NCI-H446 treated with DMSO at 0.1 percent for 48 hours (cell line): ENCODE data around the gene U2AF1.
"Not testable (repeated sequence)": the region's sequence is repeated elsewhere in the genome, so short reads cannot be mapped to it uniquely, and the experiment has no call there.

ENCODE experiments used
- DNase-seq: peaks from one replicate; lab custom pipeline; 2025; lab: John Stamatoyannopoulos, UW

Gene U2AF1, protein sequence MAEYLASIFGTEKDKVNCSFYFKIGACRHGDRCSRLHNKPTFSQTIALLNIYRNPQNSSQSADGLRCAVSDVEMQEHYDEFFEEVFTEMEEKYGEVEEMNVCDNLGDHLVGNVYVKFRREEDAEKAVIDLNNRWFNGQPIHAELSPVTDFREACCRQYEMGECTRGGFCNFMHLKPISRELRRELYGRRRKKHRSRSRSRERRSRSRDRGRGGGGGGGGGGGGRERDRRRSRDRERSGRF

DNA sequence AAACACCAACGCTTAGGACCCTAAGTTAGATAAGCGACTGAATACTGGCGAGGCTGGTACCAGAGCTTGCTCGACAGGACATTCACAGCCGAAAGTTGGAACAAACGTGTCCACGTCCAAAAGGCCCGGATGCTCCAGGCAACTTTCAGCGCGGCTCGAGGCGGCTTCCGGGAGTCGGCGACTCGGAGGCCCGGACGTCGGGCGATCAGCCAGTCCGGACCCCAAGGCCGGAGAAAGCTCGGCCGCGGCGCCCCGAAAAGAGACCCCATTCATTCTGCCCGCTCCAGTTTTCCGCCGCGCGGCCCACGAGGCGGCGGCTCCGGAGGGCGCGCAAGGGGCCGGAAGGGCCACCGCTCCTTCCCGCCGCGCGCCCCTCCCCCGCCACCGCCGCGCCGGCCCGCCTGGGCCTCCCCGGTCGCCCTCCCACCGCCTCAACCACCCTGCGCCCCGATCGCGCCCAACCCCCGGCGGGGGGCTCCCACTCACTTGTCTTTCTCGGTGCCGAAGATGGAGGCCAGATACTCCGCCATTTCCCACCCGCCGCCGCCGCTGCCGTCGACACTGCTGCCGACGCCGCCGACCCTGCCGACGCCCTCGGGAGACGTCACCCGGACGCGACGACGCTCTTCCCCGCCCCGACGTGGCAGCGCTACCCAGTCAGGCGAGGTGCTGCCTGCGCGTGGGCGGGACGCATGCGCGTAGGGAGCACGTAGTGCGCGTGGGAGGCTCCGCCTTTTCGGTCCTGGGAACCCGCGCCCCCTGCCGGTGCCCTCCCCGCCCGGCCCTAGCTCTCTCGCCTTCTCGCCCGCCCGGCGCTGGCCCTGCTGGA lies at the start of gene U2AF1:
U2AF1 (minus strand) TSS at position 606 of the 829 bp plus-strand sequence; CDS start at position 530, 76 bp downstream.
- not testable (repeated sequence) for DNase-seq

DNA sequence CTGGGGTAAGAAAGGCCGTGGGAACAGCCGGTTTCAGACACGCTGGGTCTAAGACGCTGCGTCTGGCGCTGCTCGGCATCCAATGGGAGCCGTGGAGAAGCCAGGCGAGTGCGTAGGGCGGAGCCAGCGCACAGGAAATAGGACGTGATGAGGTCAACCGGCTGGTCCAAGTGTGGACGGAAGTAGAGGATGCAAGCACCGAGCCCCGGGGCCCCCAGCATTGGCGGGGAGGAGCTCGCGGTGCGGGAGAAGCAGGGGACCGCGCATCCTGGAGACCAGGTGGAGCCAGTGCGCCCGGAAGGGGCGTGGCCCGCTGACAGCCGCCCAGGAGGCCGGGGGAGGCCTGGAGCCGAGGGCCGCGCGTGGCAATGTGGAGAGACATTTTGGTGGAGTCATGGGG lies 46.2 kb upstream of the U2AF1 start:
- DNase-seq, result not testable (repeated sequence)

DNA sequence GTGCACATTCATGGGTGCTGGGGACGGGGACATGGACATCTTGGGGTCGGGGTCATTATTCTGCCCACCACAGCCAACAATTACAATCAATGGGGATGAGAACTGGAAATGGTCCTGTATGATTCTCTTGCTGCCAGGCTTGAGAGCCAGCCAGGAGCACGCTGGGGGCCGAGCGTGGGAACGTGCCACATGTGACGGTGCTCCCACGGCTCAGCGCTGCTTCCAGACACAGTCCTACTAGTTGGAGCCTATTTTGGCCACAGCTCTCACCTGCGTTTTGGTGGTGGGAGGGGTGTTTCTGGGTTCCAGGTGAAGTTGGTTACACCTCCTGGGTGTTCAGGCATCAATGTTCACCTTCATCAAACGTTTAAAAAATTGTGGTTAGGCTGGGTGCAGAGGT lies 42.0 kb upstream of the U2AF1 start:
- not testable (repeated sequence) for DNase-seq

DNA sequence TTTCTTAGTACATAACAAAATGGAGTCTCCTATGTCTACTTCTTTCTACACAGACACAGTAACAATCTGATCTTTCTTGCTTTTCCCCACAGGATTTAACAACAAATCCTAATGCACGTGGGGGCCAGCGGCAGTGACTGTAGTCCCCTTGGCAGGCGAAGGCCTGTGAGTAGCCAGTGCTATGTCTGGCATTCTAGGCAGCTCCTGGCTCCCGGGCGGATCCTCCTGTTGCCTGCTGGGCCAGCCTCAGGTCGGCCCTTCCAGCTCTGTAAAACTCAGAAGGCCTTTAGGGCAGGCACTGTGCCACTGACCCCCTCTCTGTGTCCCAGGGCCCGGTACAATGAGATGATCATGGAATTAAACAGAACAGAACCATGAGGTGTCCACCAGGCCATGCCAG lies 40.6 kb upstream of the U2AF1 start:
- not testable (repeated sequence) for DNase-seq

DNA sequence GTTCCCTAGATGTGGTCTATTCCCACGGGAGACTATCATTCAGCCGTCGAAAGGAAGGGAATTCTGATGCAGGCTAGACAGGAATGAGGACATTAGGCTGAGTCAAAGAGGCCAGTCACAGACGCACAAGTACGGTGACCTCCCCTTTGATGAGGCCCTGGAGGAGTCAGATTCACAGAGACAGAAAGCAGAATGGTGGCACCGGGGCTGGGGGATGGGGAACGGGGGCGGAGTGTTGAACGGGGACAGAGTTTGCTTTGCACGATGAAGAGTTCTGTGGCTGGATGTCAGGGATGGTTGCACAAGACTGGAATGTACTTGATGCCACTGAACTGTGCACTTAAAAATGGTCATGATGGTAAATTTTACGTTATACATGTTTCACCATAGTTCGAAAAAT lies 39.3 kb upstream of the U2AF1 start:
- DNase-seq, result not testable (repeated sequence)

DNA sequence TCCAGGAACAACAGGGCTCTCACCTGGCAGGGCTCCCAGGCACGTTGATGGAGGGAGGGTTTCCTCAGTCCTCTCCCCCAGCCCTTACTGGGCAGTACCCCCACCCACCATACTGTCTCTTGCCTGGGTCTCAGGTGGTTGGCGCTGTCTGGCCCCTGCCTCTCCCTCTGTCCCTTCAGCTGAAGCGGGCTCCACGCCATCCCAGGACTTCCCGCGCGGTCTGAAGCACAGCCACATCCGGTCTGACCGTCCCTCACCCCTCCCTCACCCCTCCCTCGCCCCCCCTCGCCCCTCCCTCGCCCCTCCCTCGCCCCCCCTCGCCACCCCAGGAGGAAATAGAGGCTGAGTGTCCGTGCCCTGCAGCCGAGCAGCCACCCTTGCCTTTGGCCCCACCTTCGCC lies 34.0 kb upstream of the U2AF1 start:
- DNase-seq, result not testable (repeated sequence)

DNA sequence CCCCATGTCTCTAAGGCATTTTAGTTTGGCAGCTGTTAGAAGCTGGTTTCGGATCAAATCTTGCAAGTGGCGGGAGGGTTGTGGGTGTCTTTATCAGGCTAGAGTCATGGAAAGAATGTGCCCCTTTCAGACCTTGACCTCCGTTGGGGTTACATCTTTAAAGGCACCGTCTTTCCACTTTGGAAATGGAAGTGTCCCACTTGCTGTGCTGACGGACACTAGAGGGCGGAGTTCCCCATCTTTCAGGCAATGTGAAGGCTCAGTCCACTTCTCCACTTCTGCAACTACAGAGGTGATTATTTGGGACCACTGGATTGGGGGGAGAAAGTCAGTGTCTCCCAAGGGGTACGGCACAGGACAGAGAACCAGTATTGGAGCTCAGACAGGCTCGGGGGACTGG lies 31.6 kb upstream of the U2AF1 start:
- not testable (repeated sequence) for DNase-seq

DNA sequence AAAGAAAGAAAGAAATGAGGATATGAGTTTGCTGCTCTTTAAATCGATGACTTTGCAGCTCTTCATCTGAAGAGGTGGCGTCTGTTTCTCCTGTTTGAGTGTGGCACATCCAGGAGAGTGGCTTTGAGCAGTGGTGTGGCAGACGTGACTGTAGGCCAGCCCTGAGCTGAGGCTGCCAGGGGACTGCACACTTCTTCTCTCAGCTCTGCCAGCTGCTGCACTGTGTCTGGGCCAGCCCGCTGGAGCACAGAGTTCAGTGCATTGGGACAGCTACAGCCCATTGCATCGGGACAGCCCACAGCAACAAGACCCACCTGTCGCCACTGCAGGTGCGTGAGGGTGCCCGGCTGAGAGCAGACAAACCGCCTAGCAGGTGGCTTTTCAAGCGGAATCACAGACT lies 27.1 kb upstream of the U2AF1 start:
- DNase-seq, result not testable (repeated sequence)

DNA sequence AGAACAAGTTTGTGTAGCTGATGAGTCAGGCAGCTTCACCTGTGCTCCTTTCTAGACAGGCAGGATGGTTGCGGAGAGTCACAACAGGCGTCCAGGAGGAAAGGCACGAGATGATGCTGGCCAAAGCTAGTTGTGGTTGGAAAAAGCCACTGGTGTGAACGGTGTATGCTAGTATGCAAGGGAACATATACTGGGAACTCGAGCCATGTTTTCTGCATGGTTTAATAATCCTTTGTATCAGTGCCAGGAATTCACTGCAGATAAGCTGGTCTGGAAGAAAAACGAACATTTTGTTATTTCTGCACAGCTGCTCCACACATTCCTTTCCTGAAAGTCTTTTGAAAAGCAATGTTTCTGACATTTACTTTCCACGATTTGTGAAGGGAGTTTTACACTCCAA lies 22.7 kb upstream of the U2AF1 start:
- DNase-seq, result not testable (repeated sequence)

DNA sequence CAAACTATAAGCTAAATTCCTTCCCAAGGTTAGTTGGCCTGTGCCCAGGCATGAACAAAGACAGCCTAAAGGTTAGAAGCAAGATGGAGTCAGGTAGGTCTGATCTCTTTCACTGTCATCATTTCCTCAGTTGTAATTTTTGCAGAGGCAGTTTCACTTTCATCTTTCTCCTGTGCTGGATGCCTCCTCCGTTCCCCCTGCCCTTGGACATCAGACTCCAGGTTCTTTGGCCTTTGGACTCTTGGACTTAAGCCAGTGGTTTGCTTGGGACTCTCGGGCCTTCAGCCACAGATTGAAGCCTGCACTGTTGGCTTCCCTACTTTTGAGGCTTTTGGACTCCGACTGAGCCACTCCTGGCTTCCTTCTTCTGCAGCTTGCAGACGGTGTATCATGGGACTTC lies 8.6 kb upstream of the U2AF1 start:
- DNase-seq, result not testable (repeated sequence)

DNA sequence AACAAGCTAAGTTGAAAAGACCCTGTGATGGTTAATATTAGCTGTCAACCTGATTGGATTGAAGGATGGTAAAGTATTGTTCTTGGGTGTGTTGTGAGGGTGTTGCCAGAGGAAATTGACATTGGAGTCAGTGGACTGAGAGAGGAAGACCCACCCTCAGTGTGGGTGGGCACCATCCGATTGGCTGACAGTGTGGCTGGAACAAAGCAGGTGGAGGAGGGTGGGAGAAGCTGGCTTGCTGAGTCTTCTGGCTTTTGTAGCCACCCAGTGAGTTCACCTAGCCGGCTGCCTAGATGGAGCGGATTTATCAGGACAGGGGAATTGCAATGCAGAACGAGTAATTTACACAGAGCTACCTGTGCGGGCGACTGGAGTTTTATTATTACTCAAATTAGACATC lies 7.1 kb upstream of the U2AF1 start:
- not testable (repeated sequence) for DNase-seq

DNA sequence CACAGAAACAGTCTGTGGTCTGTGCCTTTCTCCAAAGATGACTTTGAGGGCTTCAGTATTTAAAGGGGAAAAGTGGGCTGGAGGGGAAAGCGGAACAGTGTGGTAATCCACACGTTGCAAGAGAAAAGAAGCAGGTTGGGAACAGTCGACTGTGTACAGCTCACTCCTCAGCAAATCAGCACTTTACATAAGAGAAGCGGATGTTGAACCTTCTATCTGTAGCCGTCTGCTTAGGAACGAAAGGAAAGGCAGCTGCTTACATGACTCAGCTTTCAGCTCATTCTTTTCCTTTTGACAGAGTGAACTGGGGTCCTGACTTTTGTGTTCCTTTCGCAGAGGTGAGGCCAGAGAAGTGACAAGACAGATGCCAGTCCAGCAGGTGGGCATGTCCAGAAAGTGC lies 1.6 kb upstream of the U2AF1 start:
- not testable (repeated sequence) for DNase-seq

DNA sequence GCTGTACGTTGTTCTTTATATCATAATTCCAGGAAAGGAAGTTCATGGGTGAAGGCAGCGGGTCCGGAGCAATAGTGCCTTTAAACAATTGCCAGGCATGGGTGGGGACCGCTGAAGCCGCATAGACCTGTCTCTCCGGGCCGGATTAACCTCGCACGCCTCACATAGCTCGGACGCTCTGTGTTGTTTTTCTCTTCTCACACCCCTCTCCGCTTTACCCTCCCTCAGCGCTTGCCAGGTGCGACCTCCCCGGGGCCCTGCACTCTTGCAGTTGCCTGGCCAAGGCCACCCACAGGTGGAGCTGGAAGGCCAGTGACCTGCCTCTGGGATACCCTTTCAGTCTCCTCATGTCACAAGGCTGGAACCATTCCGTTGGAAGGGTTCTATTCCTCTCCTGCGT lies 807 bp upstream of the U2AF1 start:
- DNase-seq, result not testable (repeated sequence)

DNA sequence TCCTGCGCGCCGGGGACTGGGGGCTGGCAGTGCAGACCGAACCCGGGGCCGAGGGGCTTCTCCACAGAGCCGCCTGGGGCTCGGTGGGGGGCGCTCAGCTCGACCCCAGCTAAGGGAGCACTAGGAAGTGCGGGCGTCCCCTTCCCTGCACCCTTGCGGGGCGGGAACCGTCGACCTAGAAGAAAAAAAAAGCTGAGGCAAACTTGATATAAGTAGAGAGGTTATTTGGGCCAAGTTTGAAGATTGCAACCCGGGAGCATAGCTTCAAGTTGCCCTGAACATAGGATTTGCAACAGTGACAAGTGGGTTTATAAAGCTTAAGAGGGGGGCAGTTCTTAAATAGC lies 396 bp upstream of the U2AF1 start:
- DNase-seq, result not testable (repeated sequence)

DNA sequence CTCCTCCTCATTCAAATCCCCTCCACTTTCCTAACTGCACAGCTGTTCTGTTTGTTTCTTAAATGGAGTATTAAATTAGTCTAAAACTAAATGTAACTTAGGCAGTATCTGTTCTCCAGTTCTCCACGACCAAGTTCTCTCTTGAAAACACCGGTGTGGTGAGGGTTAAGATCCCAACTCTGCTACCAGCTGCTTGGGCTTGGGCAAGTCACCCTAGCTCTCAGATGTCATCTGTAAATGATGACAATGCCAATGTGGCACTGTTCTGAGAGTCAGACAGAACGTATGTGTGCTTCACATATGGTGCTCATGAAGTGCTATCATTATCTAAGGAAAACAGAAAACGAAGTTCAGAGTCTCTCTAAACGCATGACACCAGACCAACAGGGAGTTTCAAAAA lies 2.7 kb downstream of the U2AF1 start:
- not testable (repeated sequence) for DNase-seq

DNA sequence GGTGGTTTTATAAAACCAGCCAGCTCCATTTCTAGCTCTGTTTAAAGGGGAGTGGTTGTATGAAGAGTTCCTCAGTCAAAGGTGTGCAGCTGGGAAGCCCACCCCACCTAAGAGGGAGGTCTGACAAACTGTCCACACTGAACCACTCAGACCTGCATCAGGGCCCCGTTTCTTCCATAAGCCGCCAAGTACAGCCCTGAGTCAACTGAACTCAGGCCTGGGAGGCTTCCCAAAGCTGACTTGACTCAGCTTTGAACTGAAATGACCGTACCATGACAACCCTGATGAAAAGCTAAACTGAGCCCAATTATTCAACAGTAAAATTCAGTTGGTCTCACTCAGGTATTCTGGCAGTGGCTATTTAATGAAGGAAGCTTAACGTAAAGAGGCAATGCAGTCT lies 5.1 kb downstream of the U2AF1 start:
- not testable (repeated sequence) for DNase-seq

DNA sequence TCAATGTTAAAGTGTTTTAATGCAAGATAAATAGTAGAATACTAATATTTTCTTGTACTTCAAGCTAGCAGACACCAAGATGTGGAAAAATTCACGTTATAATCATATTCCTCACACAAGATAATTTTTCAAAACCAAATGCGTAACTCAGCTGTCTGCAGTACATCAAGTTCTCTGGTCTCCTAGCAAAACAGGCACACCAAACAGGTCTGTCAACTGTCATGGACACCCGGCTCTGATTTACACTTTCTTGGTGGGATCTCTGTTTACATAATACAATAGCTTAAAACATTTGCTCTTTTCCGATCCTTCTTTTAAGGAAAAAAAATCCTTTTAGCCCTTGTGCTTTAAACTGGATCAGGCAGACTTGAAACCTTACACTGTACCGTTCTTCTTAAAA lies 5.7 kb downstream of the U2AF1 start:
- DNase-seq, result not testable (repeated sequence)

DNA sequence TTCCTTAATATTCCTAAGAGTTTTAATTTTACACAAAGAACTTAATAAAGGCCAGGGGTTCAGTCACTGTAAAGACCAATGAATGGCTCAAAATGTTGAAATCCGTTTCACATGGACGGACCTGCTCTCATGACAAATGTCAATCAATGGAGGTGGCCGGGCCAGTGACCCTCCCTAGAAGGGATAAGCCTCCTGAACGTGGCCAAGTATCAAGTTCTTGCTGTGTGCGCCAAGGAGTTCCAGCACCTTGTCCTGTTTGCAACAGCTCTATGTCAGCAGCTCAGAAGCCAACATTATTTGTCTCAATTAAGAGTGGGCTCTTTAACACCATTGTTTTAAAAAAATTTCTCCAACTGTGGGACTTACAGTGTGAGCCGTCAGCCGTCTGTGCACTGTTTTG lies 6.4 kb downstream of the U2AF1 start:
- not testable (repeated sequence) for DNase-seq

DNA sequence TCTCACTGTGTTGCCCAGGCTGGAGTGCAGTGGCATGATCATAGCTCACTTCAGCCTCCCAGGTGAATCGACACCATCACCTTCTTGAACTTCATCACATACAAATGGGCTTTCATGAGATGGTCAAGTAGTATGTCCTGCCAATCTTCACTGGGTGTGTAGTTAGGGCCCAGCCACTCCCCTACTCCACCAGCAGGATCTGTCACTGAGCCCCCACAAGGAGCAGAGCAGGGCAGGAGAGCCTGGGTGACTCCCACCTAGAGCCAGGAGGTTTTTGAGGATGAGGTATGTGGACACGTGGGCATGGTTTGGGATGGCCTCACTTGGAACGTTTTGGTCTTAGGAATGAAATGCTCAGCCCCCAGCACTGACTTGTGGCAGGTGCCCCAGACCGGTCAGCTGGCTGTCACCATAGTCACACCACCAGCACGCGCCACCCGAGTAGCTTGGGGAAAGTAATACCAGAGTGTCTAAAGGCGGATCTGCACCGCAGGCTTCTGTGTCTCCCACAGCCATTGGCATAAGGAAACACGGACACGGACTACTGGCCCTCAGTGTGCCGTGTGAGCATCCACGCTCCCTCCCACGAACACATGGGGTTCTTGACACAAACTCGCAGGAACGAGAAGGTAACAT lies 15.3 kb downstream of the U2AF1 start:
- DNase-seq, result not testable (repeated sequence)

DNA sequence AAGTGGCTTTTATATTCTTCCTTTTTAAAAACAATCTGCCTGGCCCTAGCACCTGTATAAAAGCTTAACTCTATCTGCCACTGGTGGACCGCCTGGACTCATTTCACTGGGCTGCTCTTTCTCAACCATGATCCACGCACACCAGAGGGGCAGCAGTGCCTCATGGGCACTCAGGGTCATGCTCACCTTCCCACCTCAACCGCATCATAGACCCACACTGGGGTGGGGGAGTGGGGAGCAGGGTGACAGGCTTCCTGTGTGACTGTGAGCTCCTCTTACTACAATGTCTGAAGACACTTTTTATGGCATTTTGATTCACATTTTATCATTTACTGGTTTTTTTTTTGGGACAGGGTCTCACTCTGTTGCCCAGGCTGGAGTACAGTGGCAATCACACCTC lies 16.4 kb downstream of the U2AF1 start:
- DNase-seq, result not testable (repeated sequence)

DNA sequence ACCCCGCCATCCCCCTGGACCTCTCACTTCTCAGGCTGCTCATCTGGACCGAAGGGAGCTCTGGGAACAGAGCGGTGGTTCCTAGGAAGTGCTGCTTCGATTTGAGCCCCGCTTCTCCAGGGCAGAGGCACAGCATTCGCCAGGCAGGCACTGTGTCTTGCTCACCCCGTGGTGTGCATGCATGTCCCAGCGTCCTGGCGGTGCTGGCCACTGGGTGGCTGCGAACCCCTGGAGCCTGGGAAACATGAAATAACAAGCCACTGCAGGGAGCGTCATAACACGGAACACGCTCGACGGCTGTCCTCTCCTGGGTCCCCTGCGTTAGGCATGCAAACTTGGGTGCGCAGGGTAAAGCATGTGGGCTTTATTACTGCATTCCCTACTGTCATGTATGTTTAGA lies 17.9 kb downstream of the U2AF1 start:
- not testable (repeated sequence) for DNase-seq

DNA sequence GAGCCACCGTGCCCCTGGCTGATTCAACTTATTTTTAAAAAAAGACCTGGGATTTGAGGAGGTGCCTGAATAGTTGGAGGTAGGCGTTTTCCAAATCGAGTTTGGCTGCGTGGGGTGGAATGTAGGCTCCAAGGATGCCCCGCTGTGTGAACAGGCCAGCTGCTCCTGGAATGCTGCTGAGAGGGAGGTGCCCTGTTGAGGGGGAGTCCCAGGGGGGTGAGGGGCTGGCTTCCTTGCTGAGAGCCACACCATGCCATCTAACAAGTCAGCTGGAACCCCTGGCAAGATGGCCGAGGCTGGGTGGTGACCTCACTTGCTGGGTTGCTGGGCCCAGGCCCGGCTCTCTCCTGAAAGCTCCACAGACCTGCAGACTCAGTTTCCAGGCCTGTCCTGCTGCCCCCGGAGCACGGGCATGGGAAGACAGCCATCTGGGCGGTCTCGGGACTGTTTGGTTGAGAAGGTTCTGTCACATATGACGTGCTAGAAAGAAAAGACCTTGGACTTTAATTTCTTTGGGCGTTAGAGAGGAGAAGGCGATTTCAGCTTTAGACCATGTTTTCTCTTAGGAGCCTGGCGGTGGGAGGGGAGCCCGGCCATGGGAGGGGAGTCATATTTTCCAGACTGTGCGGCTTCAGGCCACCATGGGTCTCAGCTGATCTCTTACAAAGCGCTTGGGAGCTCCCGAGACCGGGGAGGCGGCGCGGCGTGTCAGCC lies 24.6 kb downstream of the U2AF1 start:
- DNase-seq, result not testable (repeated sequence)
